GM20431 (cell line): Measurements from ENCODE around the gene SPAG7.

Experiments
- in situ Hi-C: fragments of 300-500 bp; cut with MseI, MboI; formaldehyde crosslinking; loops from one replicate; pipeline ENCODE4 v1.15.0; 2020; ENCODE audit warnings: low sequenced_read_pairs; ENCODE audit not compliant: unreplicated experiment

The SPAG7 gene, protein sequence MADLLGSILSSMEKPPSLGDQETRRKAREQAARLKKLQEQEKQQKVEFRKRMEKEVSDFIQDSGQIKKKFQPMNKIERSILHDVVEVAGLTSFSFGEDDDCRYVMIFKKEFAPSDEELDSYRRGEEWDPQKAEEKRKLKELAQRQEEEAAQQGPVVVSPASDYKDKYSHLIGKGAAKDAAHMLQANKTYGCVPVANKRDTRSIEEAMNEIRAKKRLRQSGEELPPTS

DNA sequence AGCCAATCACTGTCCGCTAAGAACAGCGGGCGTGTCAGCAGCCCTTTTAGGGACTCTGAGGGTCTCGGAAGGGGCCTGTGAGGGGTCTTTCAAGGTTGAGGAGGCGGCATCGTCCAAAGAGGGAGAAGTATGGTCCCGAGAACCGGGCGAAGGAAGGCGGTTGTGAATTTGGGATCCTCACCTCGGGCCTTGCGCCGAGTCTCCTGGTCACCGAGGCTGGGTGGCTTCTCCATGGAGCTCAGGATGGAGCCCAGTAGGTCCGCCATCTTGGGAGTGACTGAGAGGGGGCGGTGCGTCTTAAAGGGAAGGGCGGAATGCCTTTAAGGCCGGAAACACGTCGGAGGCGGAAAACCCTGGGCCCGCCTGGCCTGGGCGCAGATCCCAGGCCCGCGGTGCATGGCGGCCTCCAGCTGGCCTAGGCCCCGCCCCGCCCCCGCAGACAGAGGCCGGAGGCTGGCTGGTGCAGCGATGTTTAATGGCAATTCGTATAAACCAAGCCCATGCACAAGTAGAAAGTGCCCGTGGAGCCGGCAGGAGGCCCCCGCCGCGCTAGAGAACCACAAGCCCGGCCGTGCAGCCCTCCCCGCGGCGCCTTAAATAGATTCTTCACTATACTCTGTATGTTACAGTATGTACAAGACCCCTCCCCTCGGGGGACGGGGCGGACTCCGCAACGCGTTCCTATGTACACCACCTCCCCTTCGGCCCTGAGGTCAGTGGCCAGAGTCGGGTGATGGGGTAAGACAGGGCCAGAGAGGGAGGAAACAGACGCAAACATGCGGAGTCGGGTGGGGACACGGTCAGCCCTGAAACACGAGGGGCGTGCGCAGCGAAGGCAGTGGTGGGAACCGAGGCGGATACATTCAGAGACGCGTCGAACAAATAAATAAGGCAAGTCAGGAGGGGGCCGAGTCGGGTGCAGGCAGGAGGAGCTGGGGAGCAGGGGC is at the start of gene SPAG7:
Gene SPAG7 (minus strand): TSS at position 279 of the 947 bp plus-strand sequence. CDS start 13 bp downstream, at position 266.
- in situ Hi-C loops, result no loop called here

DNA sequence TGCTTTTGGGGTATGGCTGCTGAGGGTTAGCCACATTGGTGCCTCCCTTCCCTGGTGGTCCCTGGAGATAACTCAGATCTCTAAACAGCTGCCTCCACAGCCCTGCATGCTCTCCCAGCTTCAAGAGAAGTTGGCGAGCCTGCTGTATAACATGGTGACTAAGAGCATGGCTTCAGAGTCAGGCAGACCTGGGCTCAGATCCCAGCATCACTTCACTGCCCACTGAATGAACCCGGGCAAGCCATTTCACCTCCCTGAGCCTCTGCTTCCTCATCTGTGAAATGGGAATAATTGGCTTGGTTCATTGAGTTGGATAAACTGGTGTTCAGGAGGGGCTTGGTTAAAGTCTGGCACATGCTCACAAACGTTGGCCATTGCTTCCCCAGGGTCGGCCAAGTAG is 46.7 kb upstream of the SPAG7 start:
- in situ Hi-C loops, result no loop called here

DNA sequence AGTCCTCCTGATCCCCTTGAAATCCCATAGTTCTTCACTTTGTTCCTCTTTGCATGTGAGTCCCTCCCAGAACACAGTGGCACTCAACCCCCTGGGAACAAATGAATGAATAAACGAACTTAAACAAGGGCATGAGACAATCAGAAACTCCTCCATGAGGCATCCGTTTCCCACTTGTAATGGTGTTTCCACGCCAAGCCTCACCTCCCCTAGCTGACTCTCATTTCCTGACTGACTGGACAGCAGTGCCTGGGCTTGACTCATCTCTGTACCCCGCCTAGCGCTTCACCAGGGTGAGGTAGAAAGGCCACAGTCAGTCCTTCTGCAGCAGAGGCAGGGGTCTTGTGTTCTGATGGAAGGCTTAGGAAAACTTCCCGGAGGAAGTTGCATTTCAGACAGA is 44.3 kb upstream of the SPAG7 start:
- in situ Hi-C loops, result no loop called here

DNA sequence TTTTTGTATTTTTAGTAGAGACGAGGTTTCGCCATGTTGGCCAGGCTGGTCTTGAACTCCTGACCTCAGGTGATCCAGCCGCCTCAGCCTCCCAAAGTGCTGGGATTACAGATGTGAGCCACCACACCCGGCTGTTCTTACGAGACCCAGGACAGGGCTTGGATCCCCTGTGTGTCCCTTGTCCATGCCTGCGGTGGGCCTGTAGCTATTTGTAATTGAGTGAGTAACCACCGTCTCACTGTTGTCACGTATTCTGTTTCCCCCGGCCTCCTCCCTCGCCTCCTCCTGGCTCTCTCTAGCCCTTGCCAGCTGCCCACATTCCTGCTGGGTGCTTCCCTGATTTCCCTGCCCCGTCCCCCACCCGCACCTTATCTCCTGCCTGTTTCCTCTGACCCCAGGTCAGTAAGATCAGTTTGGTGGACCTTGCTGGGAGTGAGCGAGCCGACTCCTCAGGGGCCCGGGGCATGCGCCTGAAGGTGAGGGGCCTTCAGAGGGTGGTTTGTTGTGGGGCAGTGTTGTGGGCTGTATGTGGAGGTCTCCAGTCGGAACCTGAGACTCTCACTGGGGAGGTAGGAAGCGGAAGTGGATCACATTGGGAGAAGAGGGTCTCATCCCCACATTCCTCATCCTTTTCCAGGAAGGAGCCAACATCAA is 35.7 kb upstream of the SPAG7 start:
- in situ Hi-C loops, result no loop called here

DNA sequence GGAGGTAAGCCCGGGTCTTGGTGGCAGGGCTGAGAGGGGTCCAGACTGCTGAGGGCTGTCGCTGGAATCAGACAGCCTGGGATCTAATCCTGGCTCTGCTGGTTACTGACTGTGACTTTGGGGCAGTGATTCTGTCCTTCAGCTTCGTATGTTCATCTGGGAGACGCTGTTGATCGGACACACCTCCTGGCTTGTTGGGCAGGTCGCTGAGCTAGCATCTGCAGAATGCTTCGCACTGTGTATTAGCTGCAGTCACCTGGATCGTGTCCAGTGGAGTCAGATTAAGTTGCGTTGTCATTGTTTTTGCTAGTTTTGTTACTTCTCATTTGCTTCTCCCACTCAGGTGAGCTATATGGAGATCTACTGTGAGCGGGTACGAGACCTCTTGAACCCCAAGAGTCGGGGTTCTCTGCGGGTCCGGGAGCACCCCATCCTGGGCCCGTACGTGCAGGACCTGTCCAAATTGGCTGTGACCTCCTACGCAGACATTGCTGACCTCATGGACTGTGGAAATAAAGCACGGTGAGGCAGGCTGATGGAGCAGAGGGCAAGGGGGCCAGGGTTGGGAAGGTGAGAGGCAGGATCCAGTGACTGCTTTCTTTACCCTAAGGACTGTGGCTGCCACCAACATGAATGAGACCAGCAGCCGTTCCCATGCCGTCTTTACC is 34.6 kb upstream of the SPAG7 start:
- in situ Hi-C loops, result no loop called here

DNA sequence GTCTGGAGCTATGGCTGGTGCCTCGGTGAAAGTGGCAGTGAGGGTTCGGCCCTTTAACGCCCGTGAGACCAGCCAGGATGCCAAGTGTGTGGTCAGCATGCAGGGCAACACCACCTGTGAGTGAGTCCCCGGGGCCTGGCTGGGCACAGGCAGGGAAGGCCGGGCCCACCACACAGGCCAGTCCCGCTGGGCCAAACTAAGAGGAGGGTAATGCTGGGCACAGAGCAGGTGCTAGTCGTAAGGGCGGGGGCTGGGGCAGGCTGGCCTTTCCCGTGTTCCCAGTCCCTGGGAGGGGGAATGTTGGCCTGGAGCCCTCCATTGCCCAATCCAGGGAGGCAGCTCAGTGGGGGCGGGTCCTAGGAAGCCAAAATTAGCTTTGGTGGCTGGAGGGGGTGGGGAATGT is 32.6 kb upstream of the SPAG7 start:
- in situ Hi-C loops, result no loop called here

DNA sequence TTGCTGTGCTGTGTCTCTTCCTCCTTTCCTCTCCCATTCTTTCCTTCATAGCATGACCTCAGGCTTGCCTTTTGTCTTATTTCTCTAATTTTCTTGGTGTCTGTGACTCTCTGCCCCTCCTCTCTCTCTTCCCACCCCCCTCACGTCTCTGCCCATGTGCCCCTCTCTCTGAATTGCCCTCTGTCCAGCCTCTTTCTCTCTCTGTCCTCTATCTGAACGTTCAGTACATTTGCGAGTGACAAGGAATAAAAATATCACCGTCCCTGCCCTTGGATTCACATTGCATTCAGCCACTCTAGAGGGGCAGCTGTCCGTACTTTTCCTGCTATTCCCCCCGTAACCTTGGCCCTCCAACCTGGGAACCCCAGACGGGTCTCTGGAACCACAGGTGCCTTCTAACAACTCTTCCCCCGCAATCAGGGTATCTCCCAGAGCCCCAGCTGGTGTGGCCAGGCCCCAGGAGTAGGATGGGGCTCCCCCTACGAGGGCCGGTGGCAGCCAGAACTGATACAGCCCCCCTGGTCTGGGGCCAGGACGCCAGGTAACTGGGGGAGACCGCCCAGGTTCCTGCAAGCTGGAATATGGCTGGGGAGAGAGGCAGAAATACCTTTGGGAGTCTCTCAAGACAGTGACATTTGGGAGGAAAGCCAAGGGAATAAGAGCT is 31.9 kb upstream of the SPAG7 start:
- in situ Hi-C loops, result no loop called here

DNA sequence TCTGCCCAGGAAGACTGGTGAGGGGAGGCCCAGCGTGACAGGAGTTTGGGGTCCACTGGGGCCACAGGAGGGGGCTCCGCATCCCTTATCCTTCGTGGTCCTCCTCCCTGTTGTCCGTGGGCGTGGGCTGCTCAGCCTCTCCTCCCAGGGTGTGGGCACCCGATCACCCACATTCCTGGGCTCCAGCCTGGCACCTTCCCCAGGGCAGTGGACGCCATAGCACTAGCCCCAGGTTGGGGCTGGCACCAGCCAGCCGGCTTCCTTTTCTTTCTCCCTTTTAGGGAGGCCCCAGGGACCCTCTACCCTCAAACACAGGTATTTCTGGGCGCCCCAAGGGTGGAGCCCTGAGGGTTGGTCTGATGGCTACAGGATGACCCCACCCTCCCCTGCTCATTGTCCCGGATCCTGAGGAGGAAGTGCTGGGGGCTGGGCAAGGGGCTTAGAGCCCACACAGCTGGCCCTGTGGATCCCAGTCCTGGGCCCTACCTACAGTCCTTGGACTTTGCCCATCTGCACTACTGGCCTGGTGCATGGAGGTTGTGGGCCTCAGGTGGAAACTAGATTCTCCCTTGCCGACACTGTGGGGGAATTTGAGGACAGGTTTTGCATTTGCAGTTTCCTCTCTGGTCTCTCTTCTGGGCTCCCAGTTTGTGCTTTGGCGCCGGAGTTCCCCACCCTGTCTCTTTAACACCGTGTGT is 31.3 kb upstream of the SPAG7 start:
- in situ Hi-C loops, result no loop called here

DNA sequence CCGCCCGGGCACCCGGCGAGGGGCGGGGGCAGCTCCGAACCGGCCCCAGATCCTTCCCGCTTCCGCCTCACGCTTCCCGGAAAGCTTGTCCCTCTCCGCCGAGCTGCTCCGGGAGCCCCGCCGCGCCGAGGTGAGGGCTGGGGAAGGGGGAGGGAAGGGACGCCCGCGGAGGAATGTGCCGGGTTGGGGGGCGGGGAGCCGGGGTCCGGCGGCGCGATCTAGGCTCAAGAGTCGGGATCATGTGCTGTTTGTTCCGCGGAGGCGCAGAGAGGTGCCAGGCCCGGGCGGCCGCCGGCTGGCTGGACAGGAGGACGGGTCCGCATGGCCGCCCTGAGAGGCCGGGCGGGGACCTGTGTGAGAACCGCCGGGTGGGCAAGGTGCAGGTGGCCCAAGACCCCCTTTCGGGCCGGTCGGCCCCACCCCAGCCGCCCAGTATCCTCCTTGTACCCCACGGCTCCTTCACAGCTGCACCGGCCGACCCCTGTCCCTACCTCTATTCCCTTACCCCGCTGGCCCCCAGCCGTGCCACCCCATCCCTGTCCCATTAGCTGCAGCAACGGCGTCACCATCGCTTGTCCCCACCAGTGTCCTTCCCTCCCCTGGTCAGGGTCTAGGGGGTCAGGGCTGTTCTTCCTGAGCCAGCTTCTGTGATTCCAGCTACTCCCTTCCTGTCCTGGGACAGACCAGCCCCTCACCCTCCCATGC is 30.6 kb upstream of the SPAG7 start:
- in situ Hi-C loops, result no loop called here

DNA sequence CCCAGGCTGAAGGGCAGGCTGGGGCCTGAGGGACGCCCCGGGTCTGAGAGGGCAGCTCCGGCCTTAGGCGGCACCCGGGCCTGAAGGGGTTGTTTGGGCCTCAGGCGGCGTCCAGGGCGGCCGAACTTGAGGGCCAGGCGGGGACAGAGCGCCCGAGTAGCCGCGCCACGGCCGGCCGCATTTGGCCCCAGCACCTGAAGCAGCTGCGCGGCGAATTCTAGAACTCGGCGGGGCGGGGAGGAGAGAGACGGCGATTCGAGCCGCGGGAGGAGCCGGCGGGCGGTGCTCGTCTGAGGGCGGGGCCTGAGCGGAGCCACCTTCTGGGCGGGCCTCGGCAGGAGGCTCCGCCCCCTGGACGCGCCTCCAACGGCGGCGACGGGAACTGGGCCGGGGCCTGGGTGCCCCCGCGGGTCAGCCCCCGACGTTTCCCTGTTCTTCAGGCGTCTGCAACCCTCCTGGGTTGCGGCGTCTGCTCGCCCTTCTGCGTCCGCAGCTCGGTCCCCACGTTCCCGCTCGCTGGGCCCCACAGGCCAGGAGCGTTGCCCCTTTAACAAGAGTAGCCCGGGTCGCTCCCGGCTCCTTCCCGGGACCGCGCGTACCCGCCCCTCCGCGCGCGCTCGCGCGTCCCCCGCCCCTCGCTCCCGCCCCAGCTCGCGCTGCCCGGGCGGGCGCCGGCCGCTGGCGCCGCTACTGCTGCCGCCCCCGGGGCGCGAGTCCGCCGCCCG is 29.8 kb upstream of the SPAG7 start, which contains the start of the genes INCA1 and KIF1C:
Gene INCA1 (minus strand): TSS at position 221 of the 725 bp plus-strand sequence. CDS start 3,085 bp downstream, outside the sequence.
Gene KIF1C (plus strand): TSS at position 649 of the 725 bp plus-strand sequence. CDS start 2,297 bp downstream, outside the sequence.
- in situ Hi-C loops, result no loop called here

DNA sequence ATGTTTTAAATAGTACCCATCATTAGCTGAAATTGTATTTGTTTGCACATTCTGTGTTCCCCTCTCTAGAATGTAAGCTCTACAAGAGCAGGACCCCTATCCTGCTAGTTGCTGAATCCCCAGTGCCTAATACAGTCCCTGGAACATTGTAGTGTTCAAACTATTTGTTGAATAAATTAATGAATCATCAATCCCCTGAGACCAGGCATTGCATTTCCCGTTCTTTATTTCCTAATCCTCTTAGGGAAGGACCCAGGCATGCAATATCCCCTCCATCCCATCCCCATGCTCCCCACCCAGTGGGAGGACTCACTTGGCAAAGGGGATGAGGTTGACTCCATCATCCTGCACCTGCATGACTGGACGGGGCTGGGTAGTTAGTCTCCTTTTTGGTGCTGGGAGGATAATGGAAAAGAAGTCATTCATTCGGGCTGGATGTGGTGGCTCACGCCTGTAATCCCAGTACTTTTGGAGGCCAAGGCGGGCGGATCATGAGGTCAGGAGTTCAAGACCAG is 26.5 kb upstream of the SPAG7 start:
- in situ Hi-C loops, result no loop called here

DNA sequence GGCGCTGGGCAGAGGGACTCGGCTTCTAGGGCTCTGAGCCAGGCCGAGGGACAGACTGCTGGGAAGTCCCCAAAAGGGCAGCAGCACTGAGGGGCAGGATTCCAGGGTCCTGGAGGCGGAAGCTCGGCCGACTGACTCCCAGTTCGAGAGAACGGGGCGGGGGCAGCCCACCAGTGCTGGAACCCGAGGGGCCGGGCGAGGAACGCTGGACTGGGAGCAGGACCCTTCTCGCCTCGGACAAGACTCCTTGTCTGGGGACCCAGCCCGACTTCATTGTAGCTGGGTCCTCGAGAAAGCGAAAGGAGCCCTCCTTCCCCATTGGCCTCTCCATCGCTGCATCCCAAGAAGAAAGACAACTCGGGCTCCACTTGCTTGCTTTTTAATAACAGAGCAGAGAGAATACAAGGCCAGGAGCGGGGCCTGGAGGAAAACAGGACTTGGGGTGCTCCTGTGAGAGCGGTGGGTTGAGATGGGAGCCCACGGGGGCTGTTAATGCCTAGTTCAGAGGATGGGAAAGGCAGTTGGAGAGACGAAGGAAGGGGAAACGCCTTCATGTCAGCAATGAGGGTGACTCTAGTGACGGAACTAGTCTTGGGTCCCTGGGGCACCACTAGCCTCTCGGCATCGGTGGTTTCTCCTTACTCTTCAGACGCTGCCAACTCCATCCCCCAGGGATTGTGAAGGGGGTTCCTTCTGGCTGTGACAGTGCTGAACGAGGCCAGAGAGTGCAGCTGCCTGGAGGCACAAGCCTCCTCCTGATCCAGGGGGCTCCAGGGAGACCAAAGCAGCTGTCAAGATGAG is 20.4 kb upstream of the SPAG7 start:
- in situ Hi-C loops, result no loop called here

DNA sequence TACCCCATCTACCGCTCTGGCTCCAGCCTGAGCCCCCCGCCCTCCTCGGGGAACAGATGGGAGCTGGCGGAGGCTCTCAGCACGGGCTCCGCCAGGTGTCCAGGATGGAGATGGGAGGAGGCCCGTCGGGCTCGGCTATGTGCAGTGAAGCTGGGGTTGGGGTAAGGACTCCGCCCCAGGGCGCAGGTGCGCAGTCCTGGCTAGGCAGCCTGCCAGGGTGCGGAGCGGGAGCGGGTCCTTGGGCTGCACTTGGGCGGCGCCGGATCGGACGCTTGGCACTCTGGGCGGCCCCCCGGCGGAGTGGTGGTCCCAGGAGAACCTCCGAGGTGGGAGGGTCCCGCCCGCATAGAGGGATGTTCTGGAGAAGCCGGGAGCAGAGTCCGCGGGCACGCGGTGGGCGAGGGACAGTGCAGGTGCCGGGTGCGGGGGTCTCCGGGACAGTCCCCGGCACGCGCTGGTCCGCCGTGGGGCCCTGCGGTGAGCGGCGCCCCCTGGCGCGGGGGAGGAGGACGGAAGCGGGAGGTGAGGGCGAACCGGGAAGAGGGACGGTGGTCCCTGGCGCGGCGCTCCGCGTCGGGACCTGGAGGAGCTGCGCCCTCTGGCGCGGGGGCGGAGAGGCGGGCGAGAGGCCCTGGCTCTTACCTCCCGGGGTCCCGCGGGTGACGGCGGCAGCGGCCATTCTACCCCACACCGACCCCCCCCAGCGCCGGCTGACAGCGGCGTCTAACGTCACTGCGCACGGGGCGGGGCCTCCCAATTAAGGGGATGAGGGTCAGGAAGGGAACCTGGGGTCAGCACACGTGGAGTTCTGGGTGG is 19.5 kb upstream of the SPAG7 start, which contains the start of gene CAMTA2:
Gene CAMTA2 (minus strand): TSS at position 725 of the 816 bp plus-strand sequence. CDS start 1,453 bp downstream, outside the sequence.
- in situ Hi-C loops, result no loop called here

DNA sequence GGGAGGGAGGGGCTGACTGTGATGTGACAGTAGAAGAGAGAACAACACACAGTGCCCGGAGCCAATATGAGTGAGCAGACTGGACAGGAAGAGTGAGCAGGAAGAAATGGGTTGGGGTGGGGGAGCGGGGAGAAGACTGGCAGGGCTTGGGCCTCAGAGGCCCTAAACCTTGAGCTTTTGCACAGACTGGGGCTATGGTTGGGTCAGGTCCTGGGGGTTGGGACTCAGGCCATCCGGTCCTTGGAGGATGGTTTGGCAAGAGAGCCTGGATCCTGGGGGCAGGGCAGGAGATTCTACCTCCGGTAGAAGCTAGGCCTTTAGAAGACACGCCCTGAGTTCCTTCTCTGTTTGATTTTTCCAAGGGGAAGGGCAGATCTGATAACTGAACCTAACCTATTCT is 18.8 kb upstream of the SPAG7 start:
- in situ Hi-C loops, result no loop called here

DNA sequence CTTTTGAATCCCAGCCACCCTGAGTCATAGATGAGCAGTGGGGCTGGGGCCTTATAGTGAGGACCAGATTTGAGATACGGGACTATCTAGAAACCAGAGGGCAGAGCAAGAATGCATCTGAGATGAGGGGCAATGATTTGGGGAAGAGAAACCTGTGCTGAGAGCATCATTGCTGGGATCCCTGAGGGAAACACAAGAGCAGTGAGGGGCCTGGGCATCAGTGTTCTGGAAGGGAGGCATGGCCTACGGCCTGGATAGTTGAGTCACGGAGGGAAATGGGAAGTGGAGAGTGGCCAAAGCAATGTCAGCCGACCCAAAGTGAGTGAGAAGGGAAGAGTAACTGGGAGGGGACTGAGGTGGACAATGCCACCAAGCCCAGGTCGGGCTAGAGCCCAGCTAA is 14.7 kb upstream of the SPAG7 start:
- in situ Hi-C loops, result no loop called here
